Activated T-helper 2 cell treated with anti-CD3 and anti-CD28 coated beads, Interferon-gamma antibody, Interleukin-2, Interleukin-4, amounts not matched to agents 10 μg/mL and 5 μg/mL and 100 μg/mL, durations not matched to agents 14 hours and 24 hours and 36 hours (primary cell): ENCODE results near the gene FAM110D. TPM values are rescaled to one million over a fixed set of nuclear protein-coding genes. Genes with fewer than 3 reads are reported as not detected.
A peak's percentile ranks its signal among the peaks of the same experiment; 100 is the strongest.

Experiments used
- DNase-seq: peaks from one replicate; pipeline ENCODE4 v3.0.0; 2021; ENCODE audit warnings: low spot score
- H3K27ac Mint-ChIP-seq: one replicate; pipeline ENCODE4 v1.8.0; 2021; ENCODE audit warnings: mixed read lengths
- H3K27me3 Mint-ChIP-seq: one replicate; pipeline ENCODE4 v1.8.0; 2021; ENCODE audit warnings: low read depth, mixed read lengths
- H3K36me3 Mint-ChIP-seq: one replicate; pipeline ENCODE4 v1.8.0; 2021; ENCODE audit warnings: low read depth, mixed read lengths
- H3K4me1 Mint-ChIP-seq: one replicate; pipeline ENCODE4 v1.8.0; 2021; ENCODE audit warnings: low read depth, mixed read lengths
- H3K4me3 Mint-ChIP-seq: one replicate; pipeline ENCODE4 v1.8.0; 2021; ENCODE audit warnings: low read depth, mild to moderate bottlenecking, moderate library complexity, mixed read lengths
- H3K9me3 Mint-ChIP-seq: one replicate; pipeline ENCODE4 v1.8.0; 2021; ENCODE audit warnings: mixed read lengths
- intact Hi-C: fragments of 100-400 bp; cut with micrococcal nuclease; formaldehyde crosslinking; loops from one replicate; pipeline ENCODE4 v1.15.1; 2023
- total RNA-seq: library from RNA; stranded (reverse); gene quantifications from 2 replicates; pipeline ENCODE4 v1.2.3, GENCODE V29; 2022

Gene FAM110D
- total RNA-seq, 1 donor from 2014 or later = not detected

DNA sequence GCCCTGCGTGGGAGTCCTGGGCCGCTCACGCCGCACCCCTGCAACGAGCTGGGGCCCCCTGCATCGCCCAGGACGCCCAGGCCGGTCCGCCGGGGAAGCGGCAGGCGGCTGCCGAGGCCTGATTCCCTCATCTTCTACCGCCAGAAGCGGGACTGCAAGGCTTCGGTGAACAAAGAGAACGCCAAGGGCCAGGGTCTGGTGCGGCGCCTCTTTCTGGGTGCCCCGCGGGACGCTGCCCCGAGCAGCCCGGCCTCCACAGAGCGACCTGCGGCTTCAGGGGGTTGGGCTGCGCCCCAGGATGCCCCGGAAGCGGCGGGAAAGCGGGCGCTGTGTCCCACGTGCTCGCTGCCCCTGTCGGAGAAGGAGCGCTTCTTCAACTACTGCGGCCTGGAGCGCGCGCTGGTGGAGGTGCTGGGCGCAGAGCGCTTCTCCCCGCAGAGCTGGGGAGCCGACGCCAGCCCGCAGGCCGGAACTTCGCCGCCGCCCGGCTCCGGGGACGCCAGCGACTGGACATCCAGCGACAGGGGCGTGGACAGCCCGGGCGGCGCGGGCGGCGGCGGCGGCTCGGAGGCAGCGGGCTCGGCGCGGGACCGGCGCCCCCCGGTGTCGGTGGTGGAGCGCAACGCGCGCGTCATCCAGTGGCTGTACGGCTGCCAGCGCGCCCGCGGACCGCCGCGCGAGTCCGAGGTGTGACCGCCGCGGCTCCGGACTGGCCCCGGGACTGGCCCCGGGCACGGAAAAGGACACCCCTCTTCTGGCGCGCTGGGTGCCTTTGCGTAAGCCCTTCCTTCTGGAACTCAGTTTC is 2.7 kb downstream of the FAM110D start:
- intact Hi-C loops = loop anchor here (10.0 kb wide), 1 partner anchor 233 kb away; no protein-coding TSS in a partner anchor
- peaks cover 14% of the 10 kb centered on the region for H3K4me1 Mint-ChIP-seq
- peaks cover 50% of the 10 kb centered on the region for H3K27me3 Mint-ChIP-seq
- H3K36me3 Mint-ChIP-seq = no peaks in the 10 kb centered on the region
- no peaks in the 10 kb centered on the region for H3K9me3 Mint-ChIP-seq
- DNase-seq = peak; percentile 41
- no peak overlapping the region for H3K27ac Mint-ChIP-seq
- peak overlapping the region; percentile 55 for H3K4me3 Mint-ChIP-seq

DNA sequence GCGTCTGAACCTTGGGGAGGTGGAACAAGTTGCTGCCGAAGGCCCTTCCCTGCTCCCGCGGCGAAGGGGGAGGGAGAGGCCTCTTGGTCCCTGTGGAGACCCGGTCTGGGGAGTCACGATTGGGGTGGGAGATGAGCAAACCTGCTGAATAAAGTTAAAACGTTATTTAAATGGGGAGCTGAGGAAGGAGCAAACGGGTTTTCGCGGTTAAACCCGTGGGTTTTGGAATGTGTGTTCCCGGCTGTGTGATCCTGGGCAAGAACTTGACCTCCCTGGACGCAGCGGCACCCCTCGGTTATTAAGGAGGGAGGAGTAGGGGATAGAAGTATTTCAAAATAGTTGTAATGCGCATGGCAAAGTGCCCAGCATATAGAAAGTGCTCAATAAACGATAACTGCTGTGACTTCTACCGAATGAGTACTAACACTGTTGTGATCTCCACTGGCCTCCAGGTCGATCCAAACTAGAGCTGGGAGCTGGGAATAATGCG is 3.4 kb downstream of the FAM110D start:
- peaks cover 16% of the 10 kb centered on the region for H3K4me1 Mint-ChIP-seq
- no peaks in the 10 kb centered on the region for H3K9me3 Mint-ChIP-seq
- intact Hi-C loops = loop anchor here (10.0 kb wide), 1 partner anchor 233 kb away; no protein-coding TSS in a partner anchor
- DNase-seq = no peak
- H3K27me3 Mint-ChIP-seq = peaks cover 48% of the 10 kb centered on the region
- H3K4me3 Mint-ChIP-seq = peak overlapping the region; percentile 55
- H3K36me3 Mint-ChIP-seq = no peaks in the 10 kb centered on the region
- H3K27ac Mint-ChIP-seq = no peak overlapping the region

DNA sequence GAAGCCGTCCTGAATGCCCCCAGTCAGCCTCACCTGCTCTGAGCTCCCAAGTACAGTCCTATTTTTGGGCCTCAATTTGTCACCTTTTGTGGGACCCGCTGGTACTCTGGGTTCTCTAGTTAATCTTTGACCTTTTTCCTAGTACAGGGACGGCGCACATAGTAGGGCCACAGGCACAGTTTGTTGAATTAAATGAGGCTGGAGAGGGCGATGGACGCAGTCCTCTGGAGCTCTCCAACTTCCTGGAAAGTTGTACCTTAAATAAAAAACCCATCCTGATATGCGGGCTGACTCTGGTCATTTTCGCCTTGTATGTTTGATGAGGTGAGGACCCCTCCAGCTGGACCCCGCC is 4.8 kb downstream of the FAM110D start:
- Mint-ChIP-seq H3K27ac (no peak overlapping the region), H3K4me1 (peaks cover 16% of the 10 kb centered on the region), H3K36me3 (no peaks in the 10 kb centered on the region), H3K4me3 (no peak overlapping the region), H3K27me3 (peaks cover 40% of the 10 kb centered on the region), H3K9me3 (no peaks in the 10 kb centered on the region)
- no peak for DNase-seq
- intact Hi-C loops = loop anchor here (10.0 kb wide), 1 partner anchor 231 kb away; no protein-coding TSS in a partner anchor

DNA sequence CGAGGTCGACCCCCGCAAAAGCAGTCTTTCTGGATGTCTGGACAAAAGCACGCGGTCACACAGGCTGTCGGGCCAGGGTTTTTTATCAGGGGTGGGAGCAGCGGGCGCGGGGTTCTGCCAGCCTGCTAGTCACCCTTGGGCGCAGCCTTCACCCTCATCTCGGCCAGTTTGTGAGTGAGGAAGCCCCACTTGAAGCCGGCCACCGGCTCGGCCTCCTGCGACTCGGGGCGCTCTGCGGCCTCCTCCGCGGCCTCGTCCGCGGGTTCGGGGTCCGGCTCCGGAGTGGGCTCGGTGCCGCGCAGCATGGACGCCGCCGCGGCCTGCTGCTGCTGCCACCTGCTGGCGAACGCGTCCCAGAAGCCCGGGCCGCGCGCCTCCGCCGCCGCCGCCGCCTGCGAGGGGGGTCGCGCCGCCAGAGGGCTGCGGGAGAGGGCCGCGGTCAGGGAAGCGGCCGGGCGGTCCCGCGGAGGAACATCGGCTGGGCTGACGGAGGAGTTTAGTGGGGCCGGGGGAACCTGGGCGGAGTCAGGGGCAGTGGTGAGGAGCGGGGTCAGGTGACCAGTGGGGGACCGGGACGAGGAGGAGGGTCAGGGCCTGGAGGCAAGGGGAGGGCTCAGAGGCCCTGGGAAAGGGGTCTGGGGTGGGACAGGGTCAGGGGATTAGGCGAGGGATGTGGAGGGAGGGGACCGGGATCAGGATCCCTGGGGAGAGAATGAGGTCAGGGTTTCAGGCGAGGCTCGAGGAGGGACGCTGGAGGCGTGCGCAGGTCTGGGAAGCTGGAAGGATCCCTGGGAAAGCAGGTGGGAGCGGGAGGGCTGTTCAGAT is 5.4 kb downstream of the FAM110D start:
- Mint-ChIP-seq H3K4me3 (peak overlapping the region; percentile 51), H3K27me3 (peaks cover 36% of the 10 kb centered on the region), H3K36me3 (no peaks in the 10 kb centered on the region), H3K4me1 (peaks cover 18% of the 10 kb centered on the region), H3K27ac (no peak overlapping the region), H3K9me3 (no peaks in the 10 kb centered on the region)
- DNase-seq = peak; percentile 49
- intact Hi-C loops = loop anchor here (10.0 kb wide), 1 partner anchor 231 kb away; no protein-coding TSS in a partner anchor

DNA sequence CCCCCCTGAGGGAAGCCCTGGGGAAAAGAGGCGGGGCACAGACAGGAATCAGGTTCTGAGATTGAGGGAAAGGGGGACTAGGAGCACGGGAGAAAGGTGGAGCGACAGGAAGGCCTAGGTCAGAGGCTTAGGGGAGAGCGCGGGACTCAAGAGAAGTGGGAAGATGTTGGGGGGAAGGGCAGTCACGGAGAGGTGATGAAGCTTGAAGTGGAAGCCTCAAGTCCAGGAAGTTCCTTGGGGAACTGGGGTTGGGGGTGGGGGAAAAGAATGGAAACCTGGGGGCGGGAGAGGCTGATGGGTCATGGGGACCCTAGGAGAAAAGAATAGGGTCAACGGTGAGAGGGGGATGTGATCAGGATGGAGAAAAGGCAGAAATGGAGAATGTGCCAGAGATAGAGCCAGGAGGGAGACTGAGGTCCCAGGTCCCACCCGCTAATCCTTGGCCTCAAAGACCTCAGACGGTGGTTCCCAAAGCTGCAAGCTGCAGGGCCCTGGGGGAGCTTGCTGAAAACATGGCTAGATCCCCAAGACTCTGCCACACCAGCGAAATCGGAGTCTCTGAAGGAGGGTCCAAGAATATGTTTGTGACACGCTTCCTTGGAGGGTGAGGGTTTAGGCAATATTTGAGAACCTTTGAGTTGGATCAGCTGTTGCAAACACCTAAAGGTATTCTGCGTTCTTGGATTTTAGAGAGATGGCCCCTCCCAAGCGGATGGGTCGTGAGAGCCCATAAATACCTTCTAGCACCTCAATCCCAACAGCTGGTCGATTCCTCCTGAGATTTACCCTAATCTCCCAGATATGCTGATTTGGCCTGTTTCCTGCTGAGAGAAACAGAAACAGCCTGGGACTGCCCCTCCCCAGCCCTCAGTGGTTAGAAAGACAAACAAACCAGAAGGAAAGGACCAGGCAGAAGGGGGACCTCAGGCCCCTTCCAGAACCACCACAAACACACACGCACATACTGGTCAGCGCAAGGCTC is 6.3 kb downstream of the FAM110D start:
- intact Hi-C loops = loop anchor here (10.0 kb wide), 1 partner anchor 230 kb away; no protein-coding TSS in a partner anchor
- Mint-ChIP-seq H3K27me3 (peaks cover 29% of the 10 kb centered on the region), H3K36me3 (no peaks in the 10 kb centered on the region), H3K4me1 (peaks cover 20% of the 10 kb centered on the region), H3K9me3 (no peaks in the 10 kb centered on the region), H3K4me3 (peak overlapping the region; percentile 51), H3K27ac (no peak overlapping the region)
- no peak for DNase-seq

DNA sequence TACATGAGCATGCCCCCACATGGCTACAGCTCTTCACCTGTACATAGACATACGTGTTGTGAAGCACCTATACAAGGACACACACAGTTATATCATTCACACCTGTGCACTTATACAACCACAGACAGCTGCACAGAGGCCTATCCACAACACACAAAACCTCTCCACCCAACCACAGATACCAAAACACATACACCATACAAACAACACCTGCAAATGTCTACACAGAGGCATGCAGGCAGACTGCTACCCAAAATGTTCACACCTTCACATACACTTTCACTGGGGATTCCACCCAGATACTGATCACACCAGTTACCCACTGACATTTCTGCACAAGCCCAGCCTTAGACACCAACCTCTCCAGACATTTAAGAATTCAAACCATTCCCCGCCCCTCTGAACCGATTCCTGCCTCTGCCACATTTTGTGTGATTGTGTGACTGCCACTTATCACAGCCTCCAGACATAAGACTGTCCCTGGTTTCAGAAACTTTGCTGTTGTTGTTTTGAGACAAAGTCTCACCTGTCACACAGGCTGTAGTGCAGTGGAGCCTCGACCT is 7.9 kb downstream of the FAM110D start:
- Mint-ChIP-seq H3K4me3 (no peak overlapping the region), H3K9me3 (no peaks in the 10 kb centered on the region), H3K27ac (no peak overlapping the region), H3K27me3 (peaks cover 23% of the 10 kb centered on the region), H3K4me1 (peaks cover 25% of the 10 kb centered on the region), H3K36me3 (peaks cover 3% of the 10 kb centered on the region)
- no peak for DNase-seq
- intact Hi-C loops = loop anchor here (2.0 to 10.0 kb wide), 2 partner anchors 56 to 228 kb away; partner anchors contain the start of gene PDIK1L

DNA sequence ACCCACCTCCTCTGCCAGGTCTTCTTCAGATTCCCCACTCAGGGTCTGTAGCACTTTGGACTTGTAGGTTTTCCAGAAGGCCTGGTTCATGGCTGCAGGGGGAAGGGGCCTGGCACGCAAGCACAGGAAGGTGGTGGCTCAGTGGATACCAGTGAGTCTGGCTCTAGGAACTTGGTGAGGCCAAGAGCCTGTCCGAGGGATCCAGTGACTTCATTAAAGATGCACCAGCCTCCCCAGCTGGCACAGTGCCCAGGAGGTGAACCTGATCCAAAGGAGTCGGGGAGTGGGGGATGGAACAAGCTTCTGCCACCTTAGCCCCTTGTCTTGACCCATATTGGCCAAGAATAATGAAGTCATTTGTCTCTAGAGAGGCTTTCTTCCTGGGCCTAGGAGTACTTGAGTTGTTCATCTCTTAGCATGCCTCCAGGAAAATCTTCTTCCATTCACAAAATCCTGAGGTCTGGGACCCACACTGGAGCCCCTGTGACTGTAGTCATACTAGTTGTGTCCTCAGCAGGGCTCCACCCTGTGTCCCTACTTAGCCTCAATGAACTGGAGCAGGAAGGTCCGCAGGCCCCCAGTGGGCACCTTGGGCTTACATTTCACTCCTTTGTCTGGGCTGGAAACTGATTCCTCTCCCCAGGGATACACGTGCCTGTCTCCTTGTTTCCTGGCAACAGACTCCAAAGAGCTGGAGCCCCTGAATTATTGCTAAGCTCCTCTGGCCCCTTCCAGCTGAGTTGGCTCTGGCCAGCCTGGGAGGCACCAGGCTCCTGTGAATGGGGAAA is 9.7 kb downstream of the FAM110D start, which contains the start of gene C1orf232:
Gene C1orf232, minus strand, starts transcription at position 554 of the 788 bp plus-strand sequence. Its CDS starts 464 bp downstream, at position 90.
- Mint-ChIP-seq H3K4me3 (peak within 1 kb of the TSS; percentile 92), H3K9me3 (no peaks in the 10 kb centered on the region), H3K4me1 (peaks cover 22% of the 10 kb centered on the region), H3K27me3 (peaks cover 13% of the 10 kb centered on the region), H3K36me3 (peaks cover 3% of the 10 kb centered on the region), H3K27ac (peak within 1 kb of the TSS; percentile 88)
- DNase-seq = no peak
- intact Hi-C loops = loop anchor here (1.0 to 10.0 kb wide), 4 partner anchors 65 to 226 kb away; no protein-coding TSS in a partner anchor

DNA sequence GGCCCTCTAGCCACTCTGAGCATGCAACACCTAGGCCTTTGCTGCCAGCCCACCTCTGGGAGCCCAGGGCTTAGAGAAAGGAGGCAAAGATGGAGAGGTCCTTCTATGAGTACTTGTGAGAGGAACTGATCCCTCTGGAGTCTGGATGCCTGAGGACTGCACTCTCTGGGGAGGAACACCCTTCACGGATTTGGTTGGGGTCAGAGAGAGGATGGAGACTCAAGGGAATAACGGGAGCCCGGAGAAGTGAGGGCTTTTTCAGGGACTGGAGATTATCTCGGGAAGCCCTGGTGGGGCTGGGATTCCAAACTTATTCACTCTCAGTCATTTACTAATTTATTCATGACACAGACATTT is 10.3 kb downstream of the FAM110D start:
- Mint-ChIP-seq H3K4me1 (peaks cover 26% of the 10 kb centered on the region), H3K27ac (peak overlapping the region; percentile 55)
- DNase-seq = no peak

DNA sequence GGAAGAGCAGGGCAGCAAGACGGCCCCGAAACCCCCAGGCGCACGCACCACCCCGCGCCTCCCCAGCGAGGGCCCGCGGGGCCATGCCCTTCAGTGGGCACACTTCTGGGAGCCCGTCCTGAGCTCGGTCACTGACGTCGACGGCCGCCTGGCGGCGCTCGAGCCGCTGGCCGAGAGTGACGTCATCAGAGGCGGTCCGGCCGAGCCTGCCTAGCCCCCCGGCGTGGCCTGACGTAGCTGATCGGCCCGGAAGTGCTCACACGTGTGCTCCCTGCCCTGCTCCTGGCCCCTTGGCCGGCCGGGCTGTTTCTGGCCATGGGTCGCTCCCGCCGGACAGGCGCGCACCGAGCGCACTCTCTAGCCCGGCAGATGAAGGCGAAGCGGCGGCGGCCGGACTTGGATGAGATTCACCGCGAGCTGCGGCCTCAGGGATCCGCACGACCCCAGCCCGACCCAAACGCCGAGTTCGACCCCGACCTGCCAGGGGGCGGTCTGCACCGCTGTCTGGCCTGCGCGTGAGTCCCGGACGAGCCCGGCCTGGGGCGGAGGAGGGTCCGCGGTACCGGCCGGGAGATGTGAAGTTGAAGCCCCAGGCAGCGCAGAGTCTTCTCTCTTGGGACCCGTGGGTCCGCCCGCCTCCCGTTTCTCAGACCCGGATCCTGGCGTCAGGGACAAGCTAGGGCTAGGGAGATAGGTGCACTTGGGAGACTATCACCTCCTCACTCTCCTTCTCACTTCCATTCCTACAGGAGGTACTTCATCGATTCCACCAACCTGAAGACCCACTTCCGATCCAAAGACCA is 11.0 kb downstream of the FAM110D start, which contains the start of gene ZNF593:
Gene ZNF593, plus strand, starts transcription at position 240 of the 803 bp plus-strand sequence. Its CDS starts 76 bp downstream, at position 316.
- H3K27ac Mint-ChIP-seq = peak within 1 kb of the TSS; percentile 88
- peak; percentile 87 for DNase-seq
- intact Hi-C loops = loop anchor here (1.0 to 10.0 kb wide), 4 partner anchors 63 to 225 kb away; no protein-coding TSS in a partner anchor
- peaks cover 8% of the 10 kb centered on the region for H3K27me3 Mint-ChIP-seq
- H3K9me3 Mint-ChIP-seq = no peaks in the 10 kb centered on the region
- H3K36me3 Mint-ChIP-seq = peaks cover 3% of the 10 kb centered on the region
- peak within 1 kb of the TSS; percentile 92 for H3K4me3 Mint-ChIP-seq
- H3K4me1 Mint-ChIP-seq = peaks cover 25% of the 10 kb centered on the region

More for the DNA sequence above, 10.3 kb downstream of the FAM110D start:
- intact Hi-C loops = loop anchor here (1.0 to 10.0 kb wide), 4 partner anchors 64 to 226 kb away; no protein-coding TSS in a partner anchor
- H3K9me3 Mint-ChIP-seq = no peaks in the 10 kb centered on the region
- peak overlapping the region; percentile 66 for H3K4me3 Mint-ChIP-seq
- peaks cover 12% of the 10 kb centered on the region for H3K27me3 Mint-ChIP-seq
- peaks cover 3% of the 10 kb centered on the region for H3K36me3 Mint-ChIP-seq

DNA sequence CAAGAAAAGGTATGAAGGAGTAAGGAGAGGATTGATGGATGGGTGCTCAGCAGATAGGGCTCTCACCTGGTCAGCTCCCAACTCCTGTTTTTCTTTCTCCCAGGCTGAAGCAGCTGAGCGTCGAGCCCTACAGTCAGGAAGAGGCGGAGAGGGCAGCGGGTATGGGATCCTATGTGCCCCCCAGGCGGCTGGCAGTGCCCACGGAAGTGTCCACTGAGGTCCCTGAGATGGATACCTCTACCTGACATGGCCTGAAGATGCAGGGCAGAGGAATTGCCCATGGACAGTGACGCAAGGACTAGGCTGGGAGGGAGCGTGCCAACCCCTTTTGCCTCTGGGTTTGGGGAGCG is 11.6 kb downstream of the FAM110D start:
- peaks cover 2% of the 10 kb centered on the region for H3K27me3 Mint-ChIP-seq
- DNase-seq = no peak
- intact Hi-C loops = no loop called here
- H3K4me3 Mint-ChIP-seq = peak overlapping the region; percentile 92
- peaks cover 3% of the 10 kb centered on the region for H3K36me3 Mint-ChIP-seq
- peaks cover 23% of the 10 kb centered on the region for H3K4me1 Mint-ChIP-seq
- H3K9me3 Mint-ChIP-seq = no peaks in the 10 kb centered on the region
- peak overlapping the region; percentile 88 for H3K27ac Mint-ChIP-seq
